Activated CD4-positive, CD25-positive, alpha-beta regulatory T cell (primary cell): ENCODE measurements around the gene DAB2.

Experiments used
- DNase-seq, 4 experiments: peaks; one replicate each; lab custom pipeline; 2025; lab: John Stamatoyannopoulos, UW

Gene DAB2

DNA sequence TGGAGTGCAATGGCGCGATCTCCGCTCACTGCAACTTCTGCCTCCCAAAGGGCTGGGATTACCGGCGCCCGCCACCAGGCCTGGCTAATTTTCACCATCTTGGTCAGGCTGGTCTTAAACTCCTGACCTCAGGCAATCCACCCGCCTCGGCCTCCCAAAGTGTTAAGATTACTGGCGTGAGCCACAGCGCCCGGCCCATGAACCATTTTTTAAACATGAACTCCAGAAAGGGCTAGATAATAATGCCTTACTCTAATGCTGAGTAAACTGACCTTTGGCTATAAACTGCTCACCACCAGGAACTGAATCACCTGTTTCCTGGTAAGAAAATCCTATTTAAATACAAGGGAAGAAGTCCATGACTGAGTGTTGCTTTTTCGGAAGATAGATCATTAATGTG is 23.2 kb upstream of the DAB2 start:
- DNase-seq = no peak

DNA sequence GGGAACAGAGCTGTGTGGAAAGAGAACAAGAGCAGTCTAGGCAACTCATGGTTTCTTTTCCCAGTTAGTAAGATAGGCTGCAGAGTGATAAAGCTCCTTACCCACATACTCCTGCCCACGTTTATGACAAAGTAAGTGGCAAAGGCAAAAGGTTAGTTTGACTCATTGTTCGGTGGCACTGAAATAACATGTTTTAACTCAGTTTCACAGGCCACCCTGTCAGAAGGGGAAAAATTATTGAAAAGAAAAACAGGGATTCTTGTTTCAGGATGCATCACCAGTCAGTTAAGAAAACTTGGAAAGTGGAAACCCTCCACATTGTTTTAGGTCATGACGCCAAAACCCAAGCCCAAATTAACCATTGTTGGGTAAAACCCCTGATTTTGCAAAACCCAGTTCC is 22.3 kb upstream of the DAB2 start:
- no peak for DNase-seq

DNA sequence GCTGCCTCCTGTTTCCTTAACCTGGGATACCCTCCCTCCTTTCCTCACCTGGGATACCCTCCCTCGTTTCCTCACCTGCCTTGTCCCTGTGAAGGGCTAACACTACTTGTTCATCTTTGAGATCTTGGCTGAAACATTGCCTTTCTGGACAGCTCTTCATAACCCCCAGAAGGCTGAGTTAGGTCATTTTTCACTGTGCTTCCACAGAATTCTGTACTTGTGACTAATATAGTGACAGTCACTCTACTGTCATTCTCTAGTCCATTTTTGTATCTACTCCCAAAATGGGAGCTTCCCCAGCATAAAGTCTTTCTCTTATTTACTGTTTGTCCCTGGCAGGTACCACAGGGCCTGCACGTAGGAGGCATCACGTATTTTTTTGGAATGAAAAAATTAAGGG is 21.5 kb upstream of the DAB2 start:
- no peak for DNase-seq

DNA sequence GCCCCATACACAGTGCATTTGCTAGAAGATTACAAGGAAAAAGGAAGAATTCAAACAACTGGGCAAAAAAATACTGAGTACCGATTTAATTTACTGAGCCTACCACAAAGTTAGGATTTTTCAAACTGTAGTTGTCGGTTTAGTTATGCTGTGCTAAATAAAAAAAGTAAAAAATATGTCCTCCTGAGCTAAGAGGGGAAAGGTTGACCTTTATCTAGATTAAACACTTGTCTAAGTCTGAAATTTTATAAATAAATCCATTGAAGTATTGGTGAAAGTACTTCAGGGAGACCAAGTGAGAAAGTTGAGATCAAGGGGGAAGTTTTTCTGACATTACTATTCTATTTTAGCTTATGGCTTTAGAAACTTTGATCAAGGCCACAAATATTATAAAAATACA is 19.1 kb upstream of the DAB2 start:
- DNase-seq = no peak

DNA sequence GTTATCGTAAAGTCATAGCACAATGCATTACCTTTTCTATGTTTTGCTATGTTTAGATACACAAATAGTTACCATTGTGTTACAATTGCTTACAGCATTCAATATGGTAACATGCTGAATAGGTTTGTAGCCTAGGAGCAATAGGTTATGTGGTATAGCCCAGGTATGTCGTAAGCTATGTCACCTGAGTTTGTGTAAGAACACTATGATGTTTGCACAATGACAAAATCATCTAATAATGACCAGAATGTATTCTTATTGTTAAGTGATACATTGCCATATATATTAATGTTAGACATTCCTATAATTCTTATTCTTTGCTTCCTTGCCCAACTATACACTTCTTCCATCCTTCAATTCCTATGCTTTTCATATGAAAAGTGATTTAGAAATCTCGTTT is 18.2 kb upstream of the DAB2 start:
- DNase-seq = no peak

DNA sequence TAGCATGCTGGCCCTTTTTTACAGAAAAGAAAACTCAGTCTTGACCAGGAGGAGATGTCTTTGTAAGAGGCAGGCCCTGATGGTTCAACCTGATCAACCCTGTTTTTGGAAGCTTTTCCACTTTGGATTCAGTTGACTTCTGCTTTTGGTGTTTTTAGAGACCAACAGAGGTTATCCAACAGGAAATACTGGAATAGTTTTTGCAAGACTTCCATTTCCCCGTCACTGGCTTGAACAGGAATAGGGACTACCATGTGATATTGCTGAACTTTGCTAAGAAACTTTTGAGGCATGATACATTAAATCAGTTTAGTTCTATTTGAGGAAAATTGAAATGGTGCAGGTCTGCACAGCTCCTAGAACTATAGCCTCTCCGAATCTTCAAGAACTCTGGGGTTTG is 17.1 kb upstream of the DAB2 start:
- DNase-seq = no peak

DNA sequence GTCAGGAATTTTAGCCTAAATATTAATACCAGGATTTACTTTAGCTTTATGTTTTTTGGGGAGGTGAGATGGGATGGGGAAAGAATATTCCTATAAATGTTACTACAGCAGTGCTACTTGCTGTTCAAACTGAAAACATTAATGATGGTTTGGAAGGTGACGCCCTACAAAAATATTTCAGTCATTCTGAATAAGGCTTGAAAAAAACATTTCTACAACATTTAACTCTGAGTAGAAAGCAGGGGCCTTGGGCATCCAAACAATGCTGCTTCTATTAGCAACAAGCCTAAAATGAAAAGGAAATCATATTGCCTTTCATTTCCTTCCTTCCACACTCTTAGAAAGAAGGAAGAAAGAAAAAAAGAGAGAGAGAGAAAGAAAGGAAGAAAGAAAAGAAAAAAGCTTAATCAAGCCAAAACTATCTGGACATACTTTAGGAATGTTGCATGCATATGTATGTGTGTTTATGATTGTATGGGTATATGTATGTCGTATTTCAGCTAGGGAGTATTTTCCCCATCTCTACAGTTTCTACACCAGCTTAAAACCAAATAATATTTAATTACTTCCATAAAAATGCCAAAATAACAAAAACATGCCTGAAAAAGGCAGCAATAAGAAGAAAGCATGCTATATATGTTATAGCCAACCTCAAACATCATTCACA is 16.3 kb upstream of the DAB2 start:
- no peak for DNase-seq

DNA sequence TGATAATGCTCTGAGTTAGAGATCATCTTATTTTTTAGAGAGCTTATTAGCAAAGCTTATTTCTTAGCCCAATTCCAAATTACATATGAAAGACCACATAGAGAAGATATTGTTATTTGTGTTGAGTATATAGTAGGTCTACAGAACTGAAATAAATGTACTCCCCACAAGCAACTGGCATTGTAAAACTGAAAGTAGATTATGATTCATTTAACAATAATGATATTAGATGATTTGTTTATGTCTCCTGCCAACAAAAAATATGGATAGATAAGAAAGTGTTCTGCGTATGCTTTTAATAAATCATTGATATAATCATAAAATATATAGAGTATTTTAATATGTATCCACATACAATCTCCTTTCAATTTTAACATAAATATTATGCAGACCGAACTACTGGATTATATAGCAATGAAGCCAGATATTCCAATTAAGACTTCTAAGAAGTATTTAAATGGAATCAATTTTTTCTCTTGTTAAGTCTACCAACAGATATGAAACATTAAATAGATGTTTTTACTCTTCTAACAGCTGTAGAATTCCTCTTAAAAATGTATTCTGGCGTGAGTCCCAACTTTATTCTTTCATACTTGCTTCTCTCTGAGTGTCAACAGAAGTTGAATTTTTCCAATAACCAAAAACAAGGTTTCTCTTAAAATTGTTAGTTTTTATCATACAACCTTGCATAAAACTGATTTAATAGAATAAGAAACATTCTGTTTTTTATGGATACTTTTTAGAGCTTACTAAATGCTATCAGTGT is 15.6 kb upstream of the DAB2 start:
- DNase-seq = no peak

DNA sequence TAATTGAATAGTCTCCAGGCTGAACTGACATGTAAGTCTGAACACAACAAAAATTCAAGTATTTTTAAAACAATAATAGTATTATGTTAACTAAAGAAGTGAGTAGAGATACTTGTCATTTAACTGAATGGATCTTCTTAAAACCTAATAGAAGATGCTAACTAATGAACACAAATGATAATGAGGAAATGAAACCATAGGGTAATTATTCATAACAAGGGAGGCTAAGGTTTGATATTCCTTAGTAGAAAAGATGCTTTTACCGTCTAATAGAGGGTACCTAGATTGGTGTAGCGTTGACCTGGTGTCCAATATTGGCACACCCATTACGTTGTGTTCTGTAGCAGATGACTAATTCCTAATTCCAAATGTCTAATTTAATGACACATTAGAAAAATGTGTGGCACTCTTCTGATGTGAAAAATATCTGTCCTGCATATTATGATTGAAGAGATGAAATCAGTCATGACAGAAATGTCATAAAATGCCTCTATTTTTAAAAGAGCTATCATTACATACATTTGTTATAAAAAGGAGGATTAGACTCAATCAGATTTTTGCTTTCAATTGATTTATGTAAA is 14.9 kb upstream of the DAB2 start:
- DNase-seq = no peak

DNA sequence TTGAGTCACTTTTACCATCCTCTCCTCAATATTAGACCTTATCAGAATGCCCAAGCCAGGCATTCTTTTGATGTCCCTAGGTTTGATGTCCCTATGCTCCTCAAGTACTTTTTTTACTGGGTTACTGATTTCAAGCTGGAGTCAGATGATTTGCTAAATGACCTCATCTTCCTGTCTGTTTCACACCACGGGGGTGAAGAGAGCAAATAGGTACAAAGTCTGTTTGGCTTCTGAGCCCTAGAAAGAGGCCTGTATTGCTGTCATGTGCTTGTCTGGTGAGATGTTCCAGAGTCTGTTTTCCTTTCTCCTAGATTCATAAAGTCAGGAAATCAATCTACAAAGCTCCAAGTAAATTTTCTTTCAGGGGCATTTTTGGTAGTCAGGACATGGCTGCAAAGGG is 12.7 kb upstream of the DAB2 start:
- DNase-seq = no peak

DNA sequence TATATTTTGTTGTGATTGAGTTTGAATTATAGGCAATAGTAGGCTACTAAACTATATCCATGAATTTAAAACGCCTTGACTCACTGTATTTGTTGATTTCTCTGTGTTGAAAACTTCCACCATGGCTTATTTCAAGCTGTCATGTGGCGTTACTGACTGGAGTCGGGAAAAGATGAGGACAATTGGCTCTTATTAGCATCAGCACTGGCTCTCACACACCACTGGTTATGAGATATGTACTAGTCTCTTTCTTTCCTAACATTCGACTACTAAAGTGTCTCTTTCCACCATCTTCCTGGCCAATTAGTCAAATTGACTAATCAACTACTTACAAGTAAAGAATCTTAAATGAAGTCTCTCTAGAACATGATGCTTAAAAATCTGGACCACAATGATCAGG is 9.1 kb upstream of the DAB2 start:
- DNase-seq = no peak

DNA sequence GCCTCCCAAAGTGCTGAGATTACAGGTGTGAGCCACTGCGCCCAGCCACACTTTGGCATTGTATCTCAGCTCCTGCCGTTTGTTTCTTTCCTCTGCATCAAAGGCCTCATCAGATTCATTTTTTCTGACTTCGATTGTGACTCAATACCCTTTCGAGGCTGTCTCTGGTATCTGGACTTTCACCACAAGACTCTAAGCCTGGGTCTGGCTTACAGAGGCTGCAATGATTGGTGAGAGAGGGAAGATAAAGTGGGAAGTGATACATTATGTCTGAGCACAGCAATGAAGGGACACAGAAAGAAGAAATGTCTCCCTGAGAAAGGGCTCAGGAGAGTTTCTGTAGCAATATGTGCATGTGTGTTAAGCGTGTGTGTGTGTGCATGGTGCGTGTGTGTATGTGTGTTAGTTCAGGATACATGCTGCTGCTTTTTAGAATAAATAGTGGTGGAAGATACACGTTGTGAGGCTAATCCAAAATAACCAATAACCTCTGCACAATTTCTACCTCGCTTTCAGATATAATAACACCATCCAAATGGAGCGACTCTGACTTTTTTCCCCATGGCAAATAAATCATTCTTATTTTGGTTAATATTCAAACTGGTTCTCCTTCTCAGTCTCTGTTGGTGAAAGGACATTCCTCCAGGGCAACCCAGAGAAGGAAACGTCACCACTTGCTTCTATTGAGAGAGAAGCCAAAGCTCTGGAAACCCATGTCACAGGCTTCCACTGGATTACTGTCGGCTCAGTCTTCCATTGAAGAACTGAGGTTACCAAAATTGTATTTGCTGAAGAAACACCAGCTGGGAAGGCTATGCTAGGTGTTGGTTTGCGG is 8.1 kb upstream of the DAB2 start:
- DNase-seq = no peak

DNA sequence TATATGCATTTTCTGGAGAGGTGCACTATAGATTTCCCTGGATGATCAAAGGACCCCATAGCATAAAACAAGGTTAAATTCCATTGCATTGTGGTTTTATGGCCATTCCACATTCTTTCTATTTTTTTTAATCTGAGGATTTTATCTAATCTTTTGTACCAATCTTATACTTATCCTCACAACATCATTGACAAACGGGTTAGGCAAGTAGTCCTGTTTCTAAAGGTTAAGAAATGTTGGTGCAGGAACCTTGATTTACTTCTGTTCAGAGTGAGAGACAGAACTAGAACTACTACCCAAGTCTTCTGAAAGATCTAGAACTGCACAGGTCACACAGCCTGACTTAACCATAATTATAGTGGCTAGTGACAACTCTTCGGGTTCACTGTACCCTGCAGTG is 5.7 kb upstream of the DAB2 start:
- no peak for DNase-seq

DNA sequence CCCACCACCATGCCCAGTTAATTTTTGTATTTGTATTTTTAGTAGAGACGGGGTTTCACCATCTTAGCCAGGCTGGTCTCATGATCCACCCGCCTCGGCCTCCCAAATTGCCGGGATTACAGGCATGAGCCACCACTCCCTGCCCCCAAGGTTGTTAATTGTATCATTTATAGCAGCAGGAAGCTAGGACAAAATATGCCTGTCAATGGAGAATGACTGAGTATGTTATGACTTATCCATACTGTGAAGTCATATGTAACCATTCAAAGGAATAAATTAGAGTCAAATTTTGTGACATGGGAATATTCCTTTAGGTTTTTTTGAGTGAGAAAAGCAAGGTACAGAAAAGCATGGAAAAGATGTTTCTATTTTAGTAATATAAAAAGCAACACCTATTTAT is 3.9 kb upstream of the DAB2 start:
- no peak for DNase-seq

DNA sequence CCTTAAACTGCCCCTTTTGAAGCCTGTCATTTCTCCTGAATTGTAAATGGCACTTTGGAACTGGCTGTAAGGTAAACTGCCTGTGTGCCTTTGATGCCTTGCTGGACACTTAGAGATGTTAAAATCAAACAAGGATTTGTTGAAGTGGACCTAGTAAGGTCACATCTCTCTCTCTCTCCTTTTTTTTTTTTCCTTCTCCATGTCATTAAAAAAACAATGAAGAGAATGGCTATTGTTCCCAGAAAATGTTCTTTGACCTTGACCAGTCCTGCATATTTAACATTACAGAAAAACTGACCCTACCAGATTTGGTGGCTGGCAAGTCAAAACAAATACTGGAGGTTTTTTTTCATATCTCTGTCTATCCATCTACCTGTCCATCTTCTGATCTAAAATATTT is 2.9 kb upstream of the DAB2 start:
- DNase-seq = no peak

DNA sequence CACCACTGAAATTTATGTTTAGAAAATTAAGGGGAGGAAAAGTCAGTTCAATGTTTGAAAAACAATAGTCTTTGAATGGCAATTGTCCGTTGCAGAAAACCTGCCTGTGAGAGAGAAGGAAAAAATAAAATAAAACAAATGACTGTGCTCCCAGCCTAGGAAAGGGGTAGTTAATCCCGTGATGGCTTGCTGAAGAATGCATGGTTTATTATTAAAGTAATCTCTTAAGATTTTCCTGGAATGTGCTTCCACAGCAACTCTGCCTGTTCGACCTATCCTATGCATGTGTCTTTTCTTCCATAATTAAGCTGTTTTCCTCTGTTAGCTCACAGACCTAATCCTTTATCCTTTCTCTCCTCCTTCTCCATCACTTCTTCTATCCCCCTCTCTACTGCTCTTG is 2.4 kb upstream of the DAB2 start:
- no peak for DNase-seq

DNA sequence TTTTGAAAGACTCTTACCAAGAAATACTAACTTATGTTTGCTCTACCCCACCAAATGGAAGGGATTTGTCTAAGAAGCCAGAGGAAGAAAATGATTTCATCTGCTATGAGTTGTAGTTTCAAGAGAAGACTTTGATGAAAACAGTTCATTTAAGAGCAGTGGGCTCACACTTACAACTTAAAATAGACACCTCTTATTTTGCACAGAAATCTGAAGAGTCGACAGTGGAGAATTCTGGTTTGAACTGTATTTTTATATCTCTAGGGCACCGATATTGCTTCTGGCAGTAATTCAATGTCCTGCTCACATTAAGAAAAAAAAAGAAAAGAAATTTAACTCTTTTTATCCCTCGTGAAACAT is 1.9 kb upstream of the DAB2 start:
- no peak for DNase-seq

DNA sequence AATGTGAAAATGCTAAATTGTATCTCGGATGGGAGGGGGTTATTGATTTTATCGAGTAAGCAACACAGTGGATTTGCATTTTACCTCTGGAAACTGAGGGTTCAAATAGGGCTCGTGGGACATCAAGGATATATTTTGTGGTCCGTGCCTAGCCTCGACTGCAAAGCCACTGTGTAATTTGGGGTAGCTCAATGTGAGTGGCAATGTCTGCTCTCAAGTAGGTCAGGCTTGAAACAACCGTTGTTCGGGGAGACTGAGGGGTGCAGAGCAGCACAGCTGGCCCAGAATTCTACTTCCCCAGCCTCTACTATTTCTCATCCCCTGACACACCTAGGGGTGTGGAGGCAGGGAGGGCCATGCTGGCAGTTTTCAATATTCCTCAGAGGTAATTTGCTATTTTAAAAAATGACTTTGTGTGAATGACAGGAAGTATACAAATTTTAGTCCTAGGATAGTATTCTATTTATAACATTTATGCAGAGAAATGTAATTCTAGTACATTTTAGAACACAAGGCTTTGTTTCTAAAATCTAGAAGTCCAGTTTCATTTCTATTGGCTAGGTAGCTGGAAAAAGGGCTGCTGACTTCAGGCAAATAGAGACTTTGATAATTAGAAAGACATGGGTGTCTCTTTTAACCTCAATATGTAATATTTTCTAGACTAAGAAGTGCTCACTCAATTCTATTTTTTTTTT is 1.4 kb upstream of the DAB2 start:
- DNase-seq = no peak

DNA sequence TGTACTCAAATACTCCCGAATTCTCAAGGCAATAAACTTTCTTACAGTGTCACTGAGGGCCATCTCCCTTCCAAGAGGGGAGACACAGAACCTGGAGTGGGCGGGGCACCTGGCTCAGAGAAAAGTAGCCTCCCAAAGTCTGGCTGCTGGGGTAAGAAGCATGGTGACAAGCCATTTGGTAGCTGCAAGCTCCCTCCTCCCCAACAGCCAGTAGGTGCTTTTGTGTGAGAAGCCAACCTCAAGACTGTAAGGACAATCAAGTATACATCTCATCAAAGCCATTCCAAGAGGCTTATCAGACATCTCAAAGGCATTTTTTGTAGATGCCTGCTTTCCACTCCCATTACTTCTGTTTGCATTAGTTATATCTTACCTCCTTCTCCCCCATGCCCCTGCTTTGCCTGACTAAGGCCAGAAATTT is 1.4 kb downstream of the DAB2 start:
- DNase-seq = no peak

DNA sequence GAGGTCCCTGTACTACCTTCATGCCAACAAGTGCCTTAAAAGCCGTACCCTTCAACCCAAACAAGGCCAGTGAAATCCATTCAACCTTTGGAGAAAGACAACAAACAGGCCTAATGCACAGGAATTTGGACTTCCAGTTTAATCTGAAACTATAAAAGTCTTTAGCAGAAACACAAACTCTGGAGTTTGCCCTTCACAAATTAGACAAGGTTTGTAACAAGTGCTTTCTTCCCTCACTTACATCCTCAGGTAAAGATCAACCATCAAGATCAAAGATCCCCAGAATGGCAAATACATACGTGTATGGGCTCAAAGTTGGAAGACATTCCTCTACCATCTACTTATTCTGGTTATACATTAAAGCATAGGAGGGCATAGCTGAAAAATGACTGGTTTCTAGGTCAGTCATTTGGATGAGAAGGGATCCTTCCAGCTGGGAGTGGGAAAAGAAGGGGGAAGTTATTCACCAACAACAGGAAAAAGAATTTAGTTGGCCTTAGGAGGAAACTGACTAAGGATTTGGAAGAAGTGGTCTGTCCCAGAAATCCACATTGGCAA is 2.0 kb downstream of the DAB2 start:
- no peak for DNase-seq

DNA sequence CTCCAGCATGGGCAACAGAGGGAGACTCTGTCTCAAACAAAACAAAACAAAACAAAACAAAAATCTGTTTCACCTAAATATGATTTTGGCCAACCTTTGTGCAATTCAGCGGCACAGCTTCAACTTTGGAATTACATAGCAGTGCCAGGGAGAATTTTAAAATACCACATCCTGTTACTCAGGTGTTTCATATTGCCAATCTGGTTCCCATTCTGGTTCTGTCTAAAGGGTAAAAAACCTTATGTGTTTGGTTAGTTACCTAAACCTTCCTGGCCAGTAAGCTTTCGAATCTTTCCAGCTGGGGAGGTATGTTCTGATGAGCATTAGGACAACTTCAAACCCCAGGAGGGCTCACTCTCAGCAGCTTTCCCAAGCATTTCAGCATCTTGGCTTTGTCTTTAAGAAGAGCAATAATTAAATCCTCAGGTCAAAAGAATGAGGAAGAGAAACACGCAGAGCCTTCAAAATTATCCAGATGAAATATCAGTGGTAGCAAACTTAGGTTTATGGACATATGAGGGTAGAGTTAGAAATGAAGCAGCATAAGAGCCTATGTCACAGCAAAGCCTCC is 2.7 kb downstream of the DAB2 start:
- DNase-seq = no peak
